CD8-positive, alpha-beta memory T cell (primary cell): ENCODE results near the gene AFMID. TPM values are rescaled to one million over a fixed set of nuclear protein-coding genes. Genes with fewer than 3 reads are reported as not detected.
A peak's percentile ranks its signal among the peaks of the same experiment; 100 is the strongest.

Experiments
- CTCF ChIA-PET: fragments of 350-600 bp; sonication (Branson Sonifier 250); formaldehyde crosslinking; loops from one replicate; lab custom pipeline; 2021; ENCODE audit warnings: antibody characterized with exemption; lab: Charles Lee
- POLR2A ChIA-PET: fragments of 350-600 bp; sonication (Branson Sonifier 250); formaldehyde crosslinking; loops from one replicate; lab custom pipeline; 2021; ENCODE audit warnings: antibody characterized with exemption; lab: Charles Lee
- DNase-seq, 5 donors: peaks; one replicate each; pipeline versions ENCODE4 v3.0.0 to v3.0.0-alpha.2; 2020 to 2022; ENCODE audit warnings: mixed read lengths in 1 of 5
- H3K27ac ChIP-seq: one replicate; pipeline ENCODE4 v1.7.0; 2013; ENCODE audit warnings: low read depth, mild to moderate bottlenecking, low read length, moderate library complexity
- H3K27me3 ChIP-seq: 2 replicates; pipeline ENCODE4 v1.7.0; 2013; ENCODE audit warnings: low read length, mild to moderate bottlenecking; ENCODE audit not compliant: insufficient read depth, poor library complexity, severe bottlenecking
- H3K36me3 ChIP-seq: 2 replicates; pipeline ENCODE4 v1.7.0; 2013; ENCODE audit warnings: mild to moderate bottlenecking, low read length, moderate library complexity; ENCODE audit not compliant: insufficient read depth
- H3K4me1 ChIP-seq: 2 replicates; pipeline ENCODE4 v1.7.0; 2013; ENCODE audit warnings: mild to moderate bottlenecking, low read length, moderate library complexity; ENCODE audit not compliant: insufficient read depth
- H3K4me3 ChIP-seq: 2 replicates; pipeline ENCODE4 v1.7.0; 2013; ENCODE audit warnings: mild to moderate bottlenecking, low read length
- H3K9me3 ChIP-seq: 2 replicates; pipeline ENCODE4 v1.7.0; 2013; ENCODE audit warnings: mild to moderate bottlenecking, low read length
- H3K27ac Mint-ChIP-seq, 8 donors: one replicate each; pipeline ENCODE4 v1.8.0; 2020 to 2021; ENCODE audit warnings: mixed read lengths in 8 of 8, mild to moderate bottlenecking in 6 of 8, inconsistent platforms in 3 of 8, moderate library complexity in 3 of 8
- H3K27me3 Mint-ChIP-seq, 2 donors: one replicate each; pipeline ENCODE4 v1.8.0; 2020 to 2021; ENCODE audit warnings: mixed read lengths in 2 of 2, mild to moderate bottlenecking in 1 of 2, moderate library complexity in 1 of 2
- H3K36me3 Mint-ChIP-seq, 3 donors: one replicate each; pipeline ENCODE4 v1.8.0; 2020 to 2021; ENCODE audit warnings: mixed read lengths in 3 of 3, inconsistent platforms in 1 of 3, mild to moderate bottlenecking in 1 of 3
- H3K4me1 Mint-ChIP-seq, 3 donors: one replicate each; pipeline ENCODE4 v1.8.0; 2020 to 2021; ENCODE audit warnings: mixed read lengths in 3 of 3, inconsistent platforms in 1 of 3, mild to moderate bottlenecking in 1 of 3
- H3K4me3 Mint-ChIP-seq, 7 donors: one replicate each; pipeline ENCODE4 v1.8.0; 2020 to 2021; ENCODE audit warnings: mixed read lengths in 7 of 7, mild to moderate bottlenecking in 6 of 7, moderate library complexity in 4 of 7, inconsistent platforms in 2 of 7
- H3K9me3 Mint-ChIP-seq, 5 donors: one replicate each; pipeline ENCODE4 v1.8.0; 2020 to 2022; ENCODE audit warnings: mixed read lengths in 5 of 5, mild to moderate bottlenecking in 3 of 5, moderate library complexity in 2 of 5, inconsistent platforms in 1 of 5
- polyA plus RNA-seq: library from polyadenylated mRNA; unstranded; fragments of 300-500 nt; fragmentation: Illumina TruSeq; gene quantifications from one replicate; pipeline ENCODE4 v1.2.3, GENCODE V29; 2021
- total RNA-seq, 2 experiments: library from RNA; stranded (reverse); gene quantifications; one replicate each; pipeline ENCODE4 v1.2.3, GENCODE V29; 2021

AFMID gene
- total and polyA plus RNA-seq, 3 experiments from 2014 or later, result 1.4 to 30.2 (median 24.7) TPM

GRCh38 chr17:78228176-78228575, 41.0 kb downstream of the AFMID start:
- peaks cover 25 to 32% of the 10 kb centered on the region in 2 donors for H3K27me3 Mint-ChIP-seq
- H3K27ac ChIP-seq, result no peak overlapping the region

GRCh38 chr17:78230252-78230962, 43.2 kb downstream of the AFMID start:
- no peak for DNase-seq
- Histone ChIP-seq H3K9me3 (no peaks in the 10 kb centered on the region), H3K4me3 (no peak overlapping the region), H3K27me3 (peaks cover 12% of the 10 kb centered on the region), H3K36me3 (no peaks in the 10 kb centered on the region), H3K4me1 (no peaks in the 10 kb centered on the region), H3K27ac (no peak overlapping the region)
- Mint-ChIP-seq H3K27me3 (peaks cover 27 to 36% of the 10 kb centered on the region in 2 donors), H3K36me3 (no peaks in the 10 kb centered on the region), H3K27ac (no peak overlapping the region), H3K4me3 (no peak overlapping the region), H3K4me1 (peaks cover 3 to 13% (median 9%) of the 10 kb centered on the region in 3 donors), H3K9me3 (no peaks in the 10 kb centered on the region)
- CTCF ChIA-PET, result no interaction called here
- POLR2A ChIA-PET, result no interaction called here

More at GRCh38 chr17:78228176-78228575, 41.0 kb downstream of the AFMID start:
- Histone ChIP-seq H3K4me3 (no peak overlapping the region), H3K4me1 (no peaks in the 10 kb centered on the region), H3K27me3 (peaks cover 12% of the 10 kb centered on the region), H3K36me3 (no peaks in the 10 kb centered on the region), H3K9me3 (no peaks in the 10 kb centered on the region)
- CTCF ChIA-PET, result no interaction called here
- POLR2A ChIA-PET, result no interaction called here
- no peaks in the 10 kb centered on the region for H3K9me3 Mint-ChIP-seq
- H3K36me3 Mint-ChIP-seq, result no peaks in the 10 kb centered on the region
- no peak for DNase-seq
- peaks cover 3 to 13% (median 9%) of the 10 kb centered on the region in 3 donors for H3K4me1 Mint-ChIP-seq
- H3K4me3 Mint-ChIP-seq, result no peak overlapping the region
- H3K27ac Mint-ChIP-seq, result no peak overlapping the region

GRCh38 chr17:78230996-78231935, 44.1 kb downstream of the AFMID start, which contains the start of gene TMEM235:
TSS of gene TMEM235 (plus strand) at chr17:78231631. CDS start at chr17:78232024, 393 bp downstream.
- H3K27ac ChIP-seq, result no peak within 1 kb of the TSS
- H3K36me3 ChIP-seq, result no peaks in the 10 kb centered on the region
- Mint-ChIP-seq H3K4me1 (peaks cover 3 to 13% (median 9%) of the 10 kb centered on the region in 3 donors), H3K4me3 (peak within 1 kb of the TSS in 1 of 7 donors; percentile 14), H3K27ac (no peak within 1 kb of the TSS), H3K9me3 (no peaks in the 10 kb centered on the region), H3K36me3 (no peaks in the 10 kb centered on the region), H3K27me3 (peaks cover 27 to 36% of the 10 kb centered on the region in 2 donors)
- H3K9me3 ChIP-seq, result no peaks in the 10 kb centered on the region
- no peak for DNase-seq
- CTCF ChIA-PET, result no interaction called here
- POLR2A ChIA-PET, result no interaction called here
- no peak within 1 kb of the TSS for H3K4me3 ChIP-seq
- H3K4me1 ChIP-seq, result no peaks in the 10 kb centered on the region
- peaks cover 12% of the 10 kb centered on the region for H3K27me3 ChIP-seq

- POLR2A ChIA-PET, result interaction anchor here (0.6 kb wide), 1 partner anchor 360 kb away, joined by 15 read pairs; no protein-coding TSS in a partner anchor
Measured at GRCh38 chr17:78231991-78232858, 45.1 kb downstream of the AFMID start.

GRCh38 chr17:78232859-78233173, 45.7 kb downstream of the AFMID start:
- no peak overlapping the region for H3K27ac ChIP-seq
- CTCF ChIA-PET, result no interaction called here
- Mint-ChIP-seq H3K36me3 (no peaks in the 10 kb centered on the region), H3K27me3 (peaks cover 26 to 32% of the 10 kb centered on the region in 2 donors), H3K4me3 (no peak overlapping the region), H3K4me1 (peaks cover 3 to 13% (median 5%) of the 10 kb centered on the region in 3 donors), H3K27ac (no peak overlapping the region), H3K9me3 (no peaks in the 10 kb centered on the region)
- H3K9me3 ChIP-seq, result no peaks in the 10 kb centered on the region
- peaks cover 12% of the 10 kb centered on the region for H3K27me3 ChIP-seq
- H3K36me3 ChIP-seq, result no peaks in the 10 kb centered on the region
- no peaks in the 10 kb centered on the region for H3K4me1 ChIP-seq
- DNase-seq, result no peak
- no peak overlapping the region for H3K4me3 ChIP-seq
- POLR2A ChIA-PET, result no interaction called here

More at GRCh38 chr17:78231991-78232858, 45.1 kb downstream of the AFMID start:
- Mint-ChIP-seq H3K9me3 (no peaks in the 10 kb centered on the region), H3K27me3 (peaks cover 27 to 36% of the 10 kb centered on the region in 2 donors), H3K36me3 (no peaks in the 10 kb centered on the region), H3K4me1 (peaks cover 3 to 13% (median 5%) of the 10 kb centered on the region in 3 donors), H3K27ac (no peak overlapping the region), H3K4me3 (peak overlapping the region in 1 of 7 donors; percentile 14)
- Histone ChIP-seq H3K4me1 (no peaks in the 10 kb centered on the region), H3K27ac (no peak overlapping the region), H3K36me3 (no peaks in the 10 kb centered on the region), H3K27me3 (peaks cover 12% of the 10 kb centered on the region), H3K9me3 (no peaks in the 10 kb centered on the region), H3K4me3 (no peak overlapping the region)
- DNase-seq, result no peak
- CTCF ChIA-PET, result no interaction called here

- ChIA-PET POLR2A (no interaction called here), CTCF (no interaction called here)
- Histone ChIP-seq H3K27ac (no peak overlapping the region), H3K36me3 (no peaks in the 10 kb centered on the region), H3K4me3 (no peak overlapping the region), H3K9me3 (no peaks in the 10 kb centered on the region), H3K4me1 (no peaks in the 10 kb centered on the region), H3K27me3 (peaks cover 12% of the 10 kb centered on the region)
- H3K27me3 Mint-ChIP-seq, result peaks cover 23 to 30% of the 10 kb centered on the region in 2 donors
- no peak overlapping the region for H3K4me3 Mint-ChIP-seq
- DNase-seq, result no peak
- no peak overlapping the region for H3K27ac Mint-ChIP-seq
- H3K36me3 Mint-ChIP-seq, result no peaks in the 10 kb centered on the region
- H3K4me1 Mint-ChIP-seq, result peaks cover 3 to 13% (median 5%) of the 10 kb centered on the region in 3 donors
- H3K9me3 Mint-ChIP-seq, result no peaks in the 10 kb centered on the region
Measured at GRCh38 chr17:78233678-78234077, 46.5 kb downstream of the AFMID start.

GRCh38 chr17:78234261-78234865, 47.2 kb downstream of the AFMID start:
- CTCF ChIA-PET, result no interaction called here
- peaks cover 19 to 30% of the 10 kb centered on the region in 2 donors for H3K27me3 Mint-ChIP-seq

More at GRCh38 chr17:78234261-78234865, 47.2 kb downstream of the AFMID start:
- peaks cover 12% of the 10 kb centered on the region for H3K27me3 ChIP-seq
- DNase-seq, result no peak
- H3K9me3 ChIP-seq, result no peaks in the 10 kb centered on the region
- Mint-ChIP-seq H3K4me3 (no peak overlapping the region), H3K36me3 (no peaks in the 10 kb centered on the region), H3K9me3 (no peaks in the 10 kb centered on the region), H3K27ac (no peak overlapping the region), H3K4me1 (peaks cover 3 to 13% (median 5%) of the 10 kb centered on the region in 3 donors)
- H3K4me1 ChIP-seq, result no peaks in the 10 kb centered on the region
- H3K27ac ChIP-seq, result no peak overlapping the region
- POLR2A ChIA-PET, result no interaction called here
- no peaks in the 10 kb centered on the region for H3K36me3 ChIP-seq
- H3K4me3 ChIP-seq, result no peak overlapping the region
